ENCODE results near the gene NKAIN1. TPM values are rescaled to one million over a fixed set of nuclear protein-coding genes. Genes with fewer than 3 reads are reported as not detected.

The NKAIN1 gene
- total and polyA plus RNA-seq, 2 of the 13 experiments (the other 11 are each of a cell fraction or from before 2014, with no cell fraction given), result 0.29 to 0.40 TPM

DNA sequence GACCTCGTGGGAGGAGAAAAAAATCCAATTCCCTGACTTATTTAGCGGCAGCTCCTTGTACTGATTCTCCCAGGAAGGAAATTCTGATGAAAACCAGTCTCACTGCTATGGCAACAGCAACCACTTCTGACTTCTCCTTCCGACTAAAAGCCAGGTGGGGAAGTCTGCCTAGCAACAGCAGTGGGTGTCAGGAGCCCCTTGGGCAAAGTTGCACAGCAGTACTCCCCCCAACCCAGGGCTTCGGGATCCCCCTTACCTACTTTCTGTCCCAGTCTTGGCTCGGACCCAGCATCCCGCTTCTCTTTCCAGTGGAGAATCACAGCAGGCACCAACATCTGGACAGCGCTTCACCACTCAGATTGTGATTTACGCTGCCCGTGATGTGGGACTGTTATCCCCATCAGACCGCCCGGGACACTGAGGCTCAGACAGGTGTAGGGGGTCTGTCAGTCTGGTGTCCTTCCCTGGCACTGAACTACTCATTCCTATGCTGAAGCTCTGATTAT is 24.6 kb downstream of the NKAIN1 start:
- Histone ChIP-seq H3K4me3 (replicated peaks in 1 of 3; ENCODE audit: insufficient read depth in 1 of 3, low read depth in 2 of 3, low read length in 3 of 3) (no peak overlapping the region), H3K36me3 (replicated peaks in 1 of 2; ENCODE audit: control insufficient read depth in 1 of 2, insufficient read depth in 2 of 2, low read length in 2 of 2) (no peaks in the 10 kb centered on the region), H3K9ac (ENCODE audit: insufficient read depth, low read depth, low read length) (no peak overlapping the region), H3K4me2 (ENCODE audit: low read depth, low read length) (no peak overlapping the region), H4K20me1 (ENCODE audit: insufficient read depth, low read length) (no peaks in the 10 kb centered on the region), H3K27me3 (ENCODE audit: control insufficient read depth in 1 of 2, insufficient read depth in 2 of 2, low read length in 2 of 2) (peaks cover 0 to 20% of the 10 kb centered on the region in 2 experiments; a peak in 1 of 5 replicates), H3K79me2 (ENCODE audit: insufficient read depth, low read length) (no peaks in the 10 kb centered on the region), H3K9me3 (ENCODE audit: low read length) (no peaks in the 10 kb centered on the region), H3K4me1 (ENCODE audit: insufficient read depth, low read length) (peaks cover 9% of the 10 kb centered on the region), H2AFZ (ENCODE audit: low read length) (no peak overlapping the region), H3K27ac (ENCODE audit: extremely low read length, insufficient read depth, low read length) (no peak overlapping the region)
- FAIRE-seq (no peak), DNase-seq (ENCODE audit: low spot score) (no peak), ATAC-seq (no peak)
- TF ChIP-seq, protein P1, sequence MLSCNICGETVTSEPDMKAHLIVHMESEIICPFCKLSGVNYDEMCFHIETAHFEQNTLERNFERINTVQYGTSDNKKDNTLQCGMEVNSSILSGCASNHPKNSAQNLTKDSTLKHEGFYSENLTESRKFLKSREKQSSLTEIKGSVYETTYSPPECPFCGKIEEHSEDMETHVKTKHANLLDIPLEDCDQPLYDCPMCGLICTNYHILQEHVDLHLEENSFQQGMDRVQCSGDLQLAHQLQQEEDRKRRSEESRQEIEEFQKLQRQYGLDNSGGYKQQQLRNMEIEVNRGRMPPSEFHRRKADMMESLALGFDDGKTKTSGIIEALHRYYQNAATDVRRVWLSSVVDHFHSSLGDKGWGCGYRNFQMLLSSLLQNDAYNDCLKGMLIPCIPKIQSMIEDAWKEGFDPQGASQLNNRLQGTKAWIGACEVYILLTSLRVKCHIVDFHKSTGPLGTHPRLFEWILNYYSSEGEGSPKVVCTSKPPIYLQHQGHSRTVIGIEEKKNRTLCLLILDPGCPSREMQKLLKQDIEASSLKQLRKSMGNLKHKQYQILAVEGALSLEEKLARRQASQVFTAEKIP (CRISPR knock-in tag; IDR thresholded peaks at IDR 0.05; ENCODE audit: borderline replicate concordance), result no peak
- TF ChIP-seq, protein P2, sequence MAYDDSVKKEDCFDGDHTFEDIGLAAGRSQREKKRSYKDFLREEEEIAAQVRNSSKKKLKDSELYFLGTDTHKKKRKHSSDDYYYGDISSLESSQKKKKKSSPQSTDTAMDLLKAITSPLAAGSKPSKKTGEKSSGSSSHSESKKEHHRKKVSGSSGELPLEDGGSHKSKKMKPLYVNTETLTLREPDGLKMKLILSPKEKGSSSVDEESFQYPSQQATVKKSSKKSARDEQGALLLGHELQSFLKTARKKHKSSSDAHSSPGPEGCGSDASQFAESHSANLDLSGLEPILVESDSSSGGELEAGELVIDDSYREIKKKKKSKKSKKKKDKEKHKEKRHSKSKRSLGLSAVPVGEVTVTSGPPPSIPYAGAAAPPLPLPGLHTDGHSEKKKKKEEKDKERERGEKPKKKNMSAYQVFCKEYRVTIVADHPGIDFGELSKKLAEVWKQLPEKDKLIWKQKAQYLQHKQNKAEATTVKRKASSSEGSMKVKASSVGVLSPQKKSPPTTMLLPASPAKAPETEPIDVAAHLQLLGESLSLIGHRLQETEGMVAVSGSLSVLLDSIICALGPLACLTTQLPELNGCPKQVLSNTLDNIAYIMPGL (CRISPR knock-in tag; IDR thresholded peaks at IDR 0.05; ENCODE audit: borderline replicate concordance in 1 of 2, low read depth in 1 of 2), result no peak
- TF ChIP-seq ZNF598 (CRISPR knock-in tag; IDR thresholded peaks at IDR 0.05; ENCODE audit: borderline replicate concordance) (no peak), NFE2L1 (CRISPR knock-in tag; IDR thresholded peaks at IDR 0.05; ENCODE audit: borderline replicate concordance) (no peak)
- WGBS (ENCODE audit: low lambda C conversion rate), result 53% methylated on average over 9 of the region's 11 CpGs
- in situ Hi-C loops (cut with HindIII; ENCODE audit: extremely low pct_ligation_motif_present, low pct_unique_long_range_greater_than_20kb), result no loop called here
- CTCF ChIA-PET (ENCODE audit: low intra/inter-chr PET ratio, low total read pairs), result no interaction called here
- POLR2A ChIA-PET, result no interaction called here
- intact Hi-C loops (cut with micrococcal nuclease; ENCODE audit: unreplicated experiment), result no loop called here
- no TSS peak for BruUV-seq (replicated peaks)

Measured in HepG2 (cell line).